ENCODE results near the gene PDE4D.

DNA sequence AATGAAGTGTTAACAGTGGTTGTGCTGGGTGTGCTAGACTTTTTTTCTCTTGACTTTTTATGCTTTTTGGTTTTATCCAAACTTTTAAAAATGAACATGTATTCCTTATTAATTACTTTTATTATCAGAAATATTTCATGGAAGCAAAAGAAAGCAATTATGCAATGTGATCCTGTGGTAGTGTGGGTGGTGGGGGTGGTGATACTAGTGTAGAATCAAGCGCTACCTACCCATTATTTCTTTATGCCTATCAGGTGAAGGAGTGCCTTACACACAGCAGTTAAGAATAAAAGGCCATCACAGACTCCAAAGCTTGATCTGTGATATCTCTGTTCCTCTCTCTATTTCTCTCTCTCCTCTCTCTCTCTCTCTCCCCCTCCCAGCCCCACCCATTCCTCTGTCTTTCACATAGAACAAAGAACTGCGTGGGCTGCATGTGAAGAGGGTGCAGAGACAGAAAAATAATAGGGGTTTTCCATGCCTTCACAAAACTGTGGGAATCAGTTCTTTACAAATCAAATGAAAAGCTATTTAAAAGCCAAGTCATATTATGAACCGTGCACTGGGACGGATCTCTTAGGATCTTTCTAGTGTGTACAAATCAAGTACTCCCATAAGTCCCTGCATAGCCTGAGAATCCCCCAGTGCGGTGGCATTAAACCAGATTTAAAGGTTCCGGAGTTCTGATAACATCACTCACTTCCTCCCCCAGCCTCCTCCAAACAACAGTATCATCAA, 959.5 kb downstream of the PDE4D start:
- TF ChIP-seq ZNF274 (IDR thresholded peaks at IDR 0.05; ENCODE audit: low read depth, low read length) (no peak), SUZ12 (IDR thresholded peaks at IDR 0.05; ENCODE audit: extremely low read depth, insufficient read depth, insufficient read length) (no peak)

Measured in NT2/D1 (cell line).